HEK293 (cell line): ENCODE data around the gene QDPR.

Experiments used
- CTCF ChIA-PET: fragments of 350-600 bp; formaldehyde crosslinking; extraction: SDS; loops from one replicate; lab custom pipeline; 2021; ENCODE audit warnings: antibody characterized with exemption; lab: Yijun Ruan, JAX
- POLR2A ChIA-PET: fragments of 300-600 bp; formaldehyde crosslinking; extraction: SDS; loops from one replicate; lab custom pipeline; 2020; ENCODE audit warnings: antibody characterized with exemption, inconsistent platforms; lab: Yijun Ruan, JAX
- H3K27ac ChIP-seq: fragments of 200-500 bp; sonication (Bioruptor generic); 2 replicates; pipeline ENCODE4 v1.5.1; 2014; ENCODE audit warnings: low read depth, low read length, control low read depth, inconsistent platforms; ENCODE audit errors: extremely low read depth
- H3K36me3 ChIP-seq, 2 experiments: fragments of 200-500 bp in 1 of 2; sonication (Bioruptor generic) in 1 of 2; 1 replicate in 1 of 2; 2 replicates in 1 of 2; pipeline ENCODE4 v1.5.1; 2014 to 2017; ENCODE audit warnings: inconsistent platforms in 2 of 2, low read length in 2 of 2; ENCODE audit not compliant: control insufficient read depth in 2 of 2, insufficient read depth in 1 of 2
- H3K4me1 ChIP-seq: fragments of 200-500 bp; sonication (Bioruptor generic); 2 replicates; pipeline ENCODE4 v1.5.1; 2014; ENCODE audit warnings: mild to moderate bottlenecking, low read length, inconsistent platforms; ENCODE audit not compliant: control insufficient read depth, insufficient read depth
- H3K4me3 ChIP-seq: 2 replicates; pipeline ENCODE4 v1.5.1; 2011; ENCODE audit warnings: low read depth, mild to moderate bottlenecking, control low read depth, low read length, moderate library complexity
- H3K9me3 ChIP-seq: fragments of 200-500 bp; sonication (Bioruptor generic); 2 replicates; pipeline ENCODE4 v1.5.1; 2014; ENCODE audit warnings: low read depth, low read length, inconsistent platforms; ENCODE audit not compliant: control insufficient read depth, insufficient read depth
- EGR2 ChIP-seq: fragments of 450-650 bp; formaldehyde crosslinking; IDR thresholded peaks from 2 replicates; pipeline ENCODE4 v1.5.1; 2016; ENCODE audit warnings: low read depth, missing biosample characterization, missing genetic modification characterization
- KLF10 ChIP-seq: fragments of 450-650 bp; IDR thresholded peaks from 2 replicates; pipeline ENCODE4 v1.5.1; 2018; ENCODE audit warnings: missing biosample characterization, mild to moderate bottlenecking, missing genetic modification characterization
- ZFP3 ChIP-seq: fragments of 450-650 bp; formaldehyde crosslinking; IDR thresholded peaks from 2 replicates; pipeline ENCODE4 v1.5.1; 2016; ENCODE audit warnings: low read depth, missing biosample characterization, missing genetic modification characterization
- ZFP41 ChIP-seq: fragments of 450-650 bp; formaldehyde crosslinking; IDR thresholded peaks from 2 replicates; pipeline ENCODE4 v1.5.1; 2016; ENCODE audit warnings: missing biosample characterization, missing genetic modification characterization, borderline replicate concordance
- ZNF133 ChIP-seq: fragments of 450-650 bp; formaldehyde crosslinking; IDR thresholded peaks from 2 replicates; pipeline ENCODE4 v1.5.1; 2016; ENCODE audit warnings: missing biosample characterization, missing genetic modification characterization
- ZNF138 ChIP-seq: fragments of 450-650 bp; formaldehyde crosslinking; IDR thresholded peaks from 2 replicates; pipeline ENCODE4 v1.5.1; 2016; ENCODE audit warnings: missing biosample characterization, missing genetic modification characterization, borderline replicate concordance
- ZNF350 ChIP-seq: fragments of 450-650 bp; formaldehyde crosslinking; IDR thresholded peaks from 2 replicates; pipeline ENCODE4 v1.5.0; 2017; ENCODE audit warnings: missing biosample characterization, mild to moderate bottlenecking, missing genetic modification characterization
- ZNF768 ChIP-seq: fragments of 450-650 bp; formaldehyde crosslinking; IDR thresholded peaks from 2 replicates; pipeline ENCODE4 v1.5.1; 2018; ENCODE audit warnings: missing biosample characterization, mild to moderate bottlenecking, missing genetic modification characterization
- ZNF792 ChIP-seq: fragments of 450-650 bp; formaldehyde crosslinking; IDR thresholded peaks from 2 replicates; pipeline ENCODE4 v1.5.1; 2016; ENCODE audit warnings: missing biosample characterization, missing genetic modification characterization

The QDPR gene

DNA sequence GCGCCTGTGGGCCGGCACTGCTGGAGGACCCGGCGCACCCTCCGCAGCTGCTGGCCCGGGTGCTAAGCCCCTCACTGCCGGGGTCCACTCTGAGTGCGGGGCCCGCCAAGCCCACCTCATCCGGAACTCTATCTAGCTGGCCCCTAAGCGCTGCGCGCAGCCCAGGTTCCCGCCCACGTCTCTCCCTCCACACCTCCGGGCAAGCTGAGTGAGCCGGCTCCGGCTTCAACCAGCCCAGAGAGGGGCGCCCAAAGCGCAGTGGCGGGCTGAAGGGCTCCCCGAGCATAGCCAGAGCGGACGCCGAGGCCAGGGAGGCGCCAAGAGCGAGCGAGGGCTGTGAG lies 75.2 kb downstream of the QDPR start:
- POLR2A ChIA-PET = interaction anchor here (0.6 kb wide), 1 partner anchor 680 kb away, joined by 3 read pairs; no protein-coding TSS in a partner anchor
- no peak overlapping the region for H3K27ac ChIP-seq
- no peaks in the 10 kb centered on the region for H3K36me3 ChIP-seq
- H3K9me3 ChIP-seq = no peaks in the 10 kb centered on the region
- H3K4me3 ChIP-seq = no peak overlapping the region
- CTCF ChIA-PET = no interaction called here
- no peaks in the 10 kb centered on the region for H3K4me1 ChIP-seq
- TF ChIP-seq ZNF792 (tag by site-specific recombination) (no peak), ZNF350 (tag by site-specific recombination) (no peak), ZNF133 (no peak), ZFP3 (tag by site-specific recombination) (no peak), EGR2 (tag by site-specific recombination) (no peak), ZNF138 (tag by site-specific recombination) (no peak), ZFP41 (tag by site-specific recombination) (no peak), ZNF768 (tag by site-specific recombination) (no peak), KLF10 (tag by site-specific recombination) (no peak)
